ENCODE data around the gene PDXDC1. TPM values are rescaled to one million over a fixed set of nuclear protein-coding genes. Genes with fewer than 3 reads are reported as not detected.
"Not testable (repeated sequence)": the region's sequence is repeated elsewhere in the genome, so short reads cannot be mapped to it uniquely, and the experiment has no call there.

Gene PDXDC1, protein sequence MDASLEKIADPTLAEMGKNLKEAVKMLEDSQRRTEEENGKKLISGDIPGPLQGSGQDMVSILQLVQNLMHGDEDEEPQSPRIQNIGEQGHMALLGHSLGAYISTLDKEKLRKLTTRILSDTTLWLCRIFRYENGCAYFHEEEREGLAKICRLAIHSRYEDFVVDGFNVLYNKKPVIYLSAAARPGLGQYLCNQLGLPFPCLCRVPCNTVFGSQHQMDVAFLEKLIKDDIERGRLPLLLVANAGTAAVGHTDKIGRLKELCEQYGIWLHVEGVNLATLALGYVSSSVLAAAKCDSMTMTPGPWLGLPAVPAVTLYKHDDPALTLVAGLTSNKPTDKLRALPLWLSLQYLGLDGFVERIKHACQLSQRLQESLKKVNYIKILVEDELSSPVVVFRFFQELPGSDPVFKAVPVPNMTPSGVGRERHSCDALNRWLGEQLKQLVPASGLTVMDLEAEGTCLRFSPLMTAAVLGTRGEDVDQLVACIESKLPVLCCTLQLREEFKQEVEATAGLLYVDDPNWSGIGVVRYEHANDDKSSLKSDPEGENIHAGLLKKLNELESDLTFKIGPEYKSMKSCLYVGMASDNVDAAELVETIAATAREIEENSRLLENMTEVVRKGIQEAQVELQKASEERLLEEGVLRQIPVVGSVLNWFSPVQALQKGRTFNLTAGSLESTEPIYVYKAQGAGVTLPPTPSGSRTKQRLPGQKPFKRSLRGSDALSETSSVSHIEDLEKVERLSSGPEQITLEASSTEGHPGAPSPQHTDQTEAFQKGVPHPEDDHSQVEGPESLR
- 68.2 and 95.5 TPM in 2 replicates for total RNA-seq (2014; rRNA removed; shearing (Covaris generic))

GRCh38 chr16:14974656-14975417, at the start of gene PDXDC1:
PDXDC1 (plus strand) TSS chr16:14975026; CDS start chr16:14975200, 174 bp downstream.
- peak; percentile 90 for DNase-seq (ENCODE audit: low read depth)

- DNase-seq (ENCODE audit: low read depth) = peak; percentile 0
Observed at GRCh38 chr16:14928064-14928714, 46.6 kb upstream of the PDXDC1 start.

- DNase-seq (ENCODE audit: low read depth) = not testable (repeated sequence)
Observed at GRCh38 chr16:14929176-14929575, 45.6 kb upstream of the PDXDC1 start.

DNA sequence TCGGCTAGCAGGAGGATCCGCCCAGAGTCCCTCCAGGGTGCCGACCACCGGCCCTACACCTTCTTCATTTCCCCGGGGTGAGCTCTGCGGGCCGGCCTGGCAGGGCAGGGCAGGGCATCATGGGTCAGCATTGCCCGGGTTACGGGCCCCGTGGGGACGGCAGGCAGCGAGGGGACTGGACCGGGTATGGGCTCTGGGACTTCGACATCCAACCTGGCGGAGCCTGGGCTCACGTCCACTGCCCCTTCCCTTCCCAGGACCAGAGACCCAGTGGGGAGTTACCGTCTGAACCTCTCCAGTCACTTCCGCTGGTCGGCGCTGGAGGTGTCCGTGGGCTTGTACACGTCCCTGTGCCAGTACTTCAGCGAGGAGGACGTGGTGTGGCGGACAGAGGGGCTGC, 44.6 kb upstream of the PDXDC1 start:
- DNase-seq (ENCODE audit: low read depth) = not testable (repeated sequence)

DNA sequence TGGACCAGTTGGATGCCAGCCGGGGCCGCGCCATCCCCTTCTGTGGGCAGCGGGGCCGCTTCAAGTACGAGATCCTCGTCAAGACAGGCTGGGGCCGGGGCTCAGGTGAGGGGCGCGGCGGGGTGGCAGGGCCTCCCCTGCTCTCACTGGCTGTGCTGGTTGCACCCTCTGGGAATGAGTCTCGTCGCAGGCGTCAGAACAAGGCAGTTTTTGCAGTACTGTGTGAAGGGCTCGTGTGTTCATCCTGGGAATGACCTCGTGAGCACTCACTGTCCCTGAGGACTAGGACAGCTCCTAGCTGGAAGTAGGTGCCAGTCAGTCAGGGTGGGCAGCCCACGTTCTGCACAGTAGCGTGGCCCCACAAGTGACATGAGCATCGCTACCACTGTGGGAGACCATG, 43.9 kb upstream of the PDXDC1 start:
- DNase-seq (ENCODE audit: low read depth) = not testable (repeated sequence)

GRCh38 chr16:14932581-14933375, 42.0 kb upstream of the PDXDC1 start:
- not testable (repeated sequence) for DNase-seq (ENCODE audit: low read depth)

- not testable (repeated sequence) for DNase-seq (ENCODE audit: low read depth)
Observed at GRCh38 chr16:14937143-14937542, 37.7 kb upstream of the PDXDC1 start, which contains the start of gene NPIPA1. NPIPA1 (plus strand) TSS chr16:14937443; CDS start chr16:14937443, 0 bp downstream.

DNA sequence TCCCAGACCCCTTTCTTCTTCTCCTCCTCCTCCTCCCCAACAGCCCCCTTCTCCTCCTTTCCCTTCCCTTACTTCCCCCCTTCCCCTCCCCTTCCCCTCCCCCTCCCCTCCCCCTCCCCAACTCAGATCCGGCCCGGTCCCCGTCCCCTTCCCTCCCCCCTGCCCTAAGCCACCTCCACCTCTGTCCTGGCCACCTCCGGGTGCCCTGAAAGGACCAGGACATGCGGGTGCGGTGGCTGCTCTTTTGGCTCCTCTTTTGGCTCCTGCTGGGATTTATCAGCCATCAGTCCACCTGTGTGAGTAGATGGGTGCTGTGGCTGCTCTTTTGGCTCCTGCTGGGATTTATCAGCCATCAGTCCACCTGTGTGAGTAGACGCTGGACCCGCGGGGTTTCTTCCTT, 36.8 kb upstream of the PDXDC1 start:
- DNase-seq (ENCODE audit: low read depth) = not testable (repeated sequence)

- DNase-seq (ENCODE audit: low read depth) = not testable (repeated sequence)
Observed at GRCh38 chr16:14942686-14943085, 32.1 kb upstream of the PDXDC1 start.

DNA sequence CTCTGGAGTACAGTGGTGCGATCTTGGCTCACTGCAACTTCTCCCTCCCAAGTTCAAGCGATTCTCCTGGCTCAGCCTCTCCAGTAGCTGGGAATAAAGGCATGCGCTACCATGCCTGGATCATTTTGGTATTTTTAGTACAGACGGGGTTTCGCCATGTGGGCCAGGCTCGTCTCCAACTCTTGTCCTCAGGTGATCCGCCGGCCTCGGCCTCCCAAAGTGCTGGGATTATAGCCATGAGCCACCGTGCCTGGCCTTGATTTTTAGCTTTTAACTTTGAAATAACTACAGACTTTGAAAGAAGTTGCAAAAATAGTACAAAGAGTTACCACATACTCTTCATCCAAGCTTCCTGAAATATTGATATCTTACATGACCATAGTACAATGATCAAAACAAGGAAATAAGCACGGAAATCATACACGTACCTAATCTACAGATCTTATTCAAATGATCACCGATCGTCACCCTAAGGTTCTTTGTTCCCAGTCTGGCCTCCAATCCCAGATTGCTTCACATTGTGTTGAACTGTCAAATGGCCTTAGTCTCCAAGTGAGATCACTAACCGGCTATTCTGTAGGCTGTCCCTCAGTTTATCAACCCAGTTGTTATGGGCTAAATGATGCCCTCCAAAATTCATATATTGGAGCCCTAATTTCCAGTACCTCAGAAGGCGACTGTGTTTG, 19.1 kb upstream of the PDXDC1 start:
- no peak for DNase-seq (ENCODE audit: low read depth)

- DNase-seq (ENCODE audit: low read depth) = no peak
Observed at GRCh38 chr16:14957576-14958322, 17.1 kb upstream of the PDXDC1 start.

DNA sequence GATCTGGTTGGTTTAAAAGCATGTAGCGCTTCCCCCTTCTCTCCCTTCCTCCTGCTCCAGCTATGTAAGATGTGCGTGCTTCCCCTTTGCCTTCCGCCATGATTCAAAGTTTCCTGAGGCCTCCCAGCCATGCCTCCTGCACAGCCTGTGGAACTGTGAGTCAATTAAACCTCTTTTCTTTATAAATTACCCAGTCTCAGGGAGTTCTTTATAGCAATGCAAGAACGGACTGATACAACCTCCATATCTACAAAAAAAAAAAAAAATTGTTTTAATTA, 16.6 kb upstream of the PDXDC1 start:
- DNase-seq (ENCODE audit: low read depth) = no peak

DNA sequence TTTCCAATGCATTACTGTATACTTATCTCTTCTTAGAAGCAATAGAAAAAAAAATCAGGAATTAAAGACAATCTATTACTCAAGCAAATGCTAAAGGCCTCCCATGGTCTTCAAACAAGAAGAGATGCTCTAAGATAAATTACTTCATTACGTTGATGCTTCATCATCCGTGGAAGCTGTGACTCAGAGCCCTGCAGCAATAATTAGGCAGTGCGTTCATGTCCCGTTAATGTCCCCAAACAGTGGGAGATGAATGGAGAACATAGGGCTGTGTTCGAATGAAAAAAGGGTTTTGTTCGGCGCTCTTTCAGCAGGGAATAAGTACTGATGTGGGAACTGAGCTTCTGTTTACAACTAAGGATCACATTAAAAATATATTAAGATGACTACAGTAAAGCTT, 15.9 kb upstream of the PDXDC1 start:
- peak; percentile 65 for DNase-seq (ENCODE audit: low read depth)

GRCh38 chr16:14961405-14962186, 13.2 kb upstream of the PDXDC1 start:
- no peak for DNase-seq (ENCODE audit: low read depth)

GRCh38 chr16:14963281-14964173, 11.3 kb upstream of the PDXDC1 start:
- no peak for DNase-seq (ENCODE audit: low read depth)

- DNase-seq (ENCODE audit: low read depth) = no peak
Observed at GRCh38 chr16:14965328-14965727, 9.5 kb upstream of the PDXDC1 start.

DNA sequence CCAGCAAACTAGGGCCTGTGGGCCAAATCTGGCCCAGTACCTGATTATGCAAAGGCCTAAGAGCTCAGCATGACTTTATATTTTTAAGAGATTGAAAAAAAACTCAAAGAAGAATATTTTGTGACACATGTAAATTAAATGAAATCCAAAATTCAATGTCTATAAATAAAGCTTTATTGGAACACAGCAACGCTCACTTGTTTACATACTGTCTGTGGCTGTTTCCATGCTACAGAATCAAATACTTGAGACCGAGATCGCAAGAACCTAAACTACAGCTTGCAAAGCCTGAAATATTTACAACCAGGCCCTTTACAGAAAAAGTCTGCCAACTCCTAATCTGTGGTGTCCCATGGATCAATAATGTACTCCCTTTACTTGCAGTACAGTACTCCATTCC, 5.0 kb upstream of the PDXDC1 start:
- not testable (repeated sequence) for DNase-seq (ENCODE audit: low read depth)
